CD4-positive, alpha-beta T cell treated with Interleukin-4 for 1 hour (primary cell): ENCODE measurements around the gene TTC8.
A peak's percentile ranks its signal among the peaks of the same experiment; 100 is the strongest.

ENCODE experiments used
- DNase-seq, 2 donors: peaks; one replicate each; pipeline ENCODE4 v3.0.0-alpha.2; 2020 to 2022

The TTC8 gene

GRCh38 chr14:88870777-88871176 lies 46.3 kb downstream of the TTC8 start:
- no peak for DNase-seq

- no peak for DNase-seq
Measured at GRCh38 chr14:88871429-88871828, 47.0 kb downstream of the TTC8 start.

GRCh38 chr14:88872976-88873375 lies 48.5 kb downstream of the TTC8 start:
- no peak for DNase-seq

GRCh38 chr14:88877192-88877591 lies 52.7 kb downstream of the TTC8 start:
- no peak for DNase-seq

GRCh38 chr14:88879022-88879421 lies 54.6 kb downstream of the TTC8 start:
- DNase-seq, result peak in 1 of 2 donors; percentile 35

- no peak for DNase-seq
Measured at GRCh38 chr14:88882236-88882635, 57.8 kb downstream of the TTC8 start.

GRCh38 chr14:88895116-88895515 lies 70.7 kb downstream of the TTC8 start:
- no peak for DNase-seq

- no peak for DNase-seq
Measured at GRCh38 chr14:88901189-88901588, 76.7 kb downstream of the TTC8 start.

- no peak for DNase-seq
Measured at GRCh38 chr14:88901991-88902390, 77.5 kb downstream of the TTC8 start.

- DNase-seq, result no peak
Measured at GRCh38 chr14:88902850-88903249, 78.4 kb downstream of the TTC8 start.

- no peak for DNase-seq
Measured at GRCh38 chr14:88904206-88904647, 79.8 kb downstream of the TTC8 start.

- DNase-seq, result no peak
Measured at GRCh38 chr14:88904864-88905263, 80.4 kb downstream of the TTC8 start.

GRCh38 chr14:88908216-88908615 lies 83.8 kb downstream of the TTC8 start:
- DNase-seq, result no peak

GRCh38 chr14:88910386-88910785 lies 85.9 kb downstream of the TTC8 start:
- no peak for DNase-seq

GRCh38 chr14:88911809-88912208 lies 87.4 kb downstream of the TTC8 start:
- no peak for DNase-seq

GRCh38 chr14:88914956-88915355 lies 90.5 kb downstream of the TTC8 start:
- DNase-seq, result no peak

GRCh38 chr14:88919502-88919901 lies 95.1 kb downstream of the TTC8 start:
- DNase-seq, result no peak
